HG03442 (cell line): Measurements from ENCODE around the gene PDLIM7.

Source experiments
- ATAC-seq: cut with Tn5 transposase; IDR thresholded peaks from one replicate; pipeline ENCODE4 v1.9.1; 2021; ENCODE audit warnings: mild to moderate bottlenecking, moderate library complexity; ENCODE audit not compliant: unreplicated experiment

The PDLIM7 gene

DNA sequence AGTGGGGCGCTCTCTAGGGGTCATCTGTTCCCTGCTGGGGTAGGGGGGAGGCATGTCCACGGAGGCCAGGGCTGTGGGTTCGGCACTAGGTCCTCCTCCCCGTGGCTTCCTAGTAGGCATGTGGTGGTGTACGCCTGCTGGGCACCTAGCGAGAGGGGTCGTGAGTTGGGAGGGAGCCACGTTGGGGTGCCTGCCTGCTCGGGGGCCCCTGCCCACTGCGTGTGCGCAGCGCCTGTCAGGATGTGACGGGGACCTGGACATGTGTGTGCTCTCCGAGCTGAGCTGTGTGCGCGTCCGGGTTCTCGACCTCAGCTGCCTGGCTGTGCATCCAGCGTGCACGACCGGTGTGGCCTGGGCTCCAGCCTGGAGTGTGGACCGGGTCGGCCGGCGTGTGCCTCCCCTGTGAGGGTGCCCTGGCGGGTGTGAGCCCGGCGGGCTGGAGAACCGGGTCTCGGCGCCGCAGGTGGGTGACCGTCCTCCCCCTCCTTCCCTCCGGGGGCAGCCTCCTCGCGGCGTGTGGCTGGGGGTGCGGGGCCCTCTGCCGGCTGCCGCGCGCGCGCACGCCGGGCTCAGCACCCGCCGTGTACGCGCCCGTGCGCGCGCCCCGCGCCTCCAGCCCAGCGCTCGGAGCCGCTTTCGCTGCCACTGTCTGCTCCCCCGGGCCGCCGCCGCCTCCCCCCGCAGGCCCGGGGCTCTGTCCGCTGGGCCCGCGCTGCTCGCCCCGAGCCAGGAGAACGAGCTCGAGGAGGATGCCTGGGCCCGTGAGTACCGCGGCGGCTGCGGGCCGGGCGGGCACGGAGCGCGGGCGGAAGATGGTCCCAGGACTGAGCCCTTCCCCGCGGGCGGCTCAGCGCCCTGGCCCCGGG, 51.0 kb downstream of the PDLIM7 start, which contains the start of gene PRR7:
Gene PRR7, plus strand, starts transcription at position 615 of the 866 bp plus-strand sequence. CDS start 8,254 bp downstream, outside the sequence.
- ATAC-seq, result peak; percentile 54

- ATAC-seq, result no peak
Observed at GRCh38 chr5:177445917-177446199, 51.5 kb downstream of the PDLIM7 start.

DNA sequence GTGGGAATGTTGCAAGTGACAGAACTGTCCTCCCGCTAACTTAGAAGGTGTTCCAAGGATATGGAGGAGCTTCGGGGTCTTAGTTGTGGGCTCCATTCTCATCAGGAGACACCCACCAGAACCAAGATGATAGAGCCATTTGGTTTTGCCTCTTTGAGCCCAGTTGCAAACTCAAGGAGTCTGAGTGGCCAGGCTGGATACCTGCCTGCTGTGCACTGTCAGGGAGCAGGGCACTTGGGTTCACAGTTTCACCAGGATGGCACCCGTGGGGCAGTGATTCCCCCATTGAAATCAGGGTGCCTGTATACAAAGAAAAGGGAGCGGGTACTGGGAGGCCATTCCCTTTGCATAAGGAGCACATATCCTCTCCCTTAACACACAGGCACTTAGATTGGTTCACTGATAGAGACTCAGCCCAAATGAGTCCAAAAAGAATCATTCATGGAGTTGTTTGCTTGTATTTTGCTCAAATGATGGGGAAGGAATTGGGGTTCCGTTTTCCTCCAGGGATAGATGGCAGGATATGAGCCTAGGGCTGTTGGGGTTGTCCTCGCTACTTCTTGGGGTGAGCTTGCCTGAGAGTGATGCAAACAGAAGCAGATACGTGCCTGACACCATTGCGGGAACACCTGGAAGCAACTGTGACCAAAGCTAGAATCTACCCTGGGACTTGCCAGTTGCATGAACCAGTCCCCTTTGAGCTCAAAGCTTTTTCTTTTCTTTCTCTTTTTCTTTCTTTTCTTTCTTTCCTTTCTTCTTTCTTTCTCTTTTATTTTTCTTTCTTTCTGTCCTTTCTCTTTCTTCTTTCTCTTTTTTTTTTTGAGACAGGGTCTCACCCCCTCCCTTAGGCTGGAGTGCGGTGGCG, 52.1 kb downstream of the PDLIM7 start:
- ATAC-seq, result no peak

- ATAC-seq, result no peak
Observed at GRCh38 chr5:177444106-177445051, 53.0 kb downstream of the PDLIM7 start.

- no peak for ATAC-seq
Observed at GRCh38 chr5:177443144-177443983, 54.0 kb downstream of the PDLIM7 start.

DNA sequence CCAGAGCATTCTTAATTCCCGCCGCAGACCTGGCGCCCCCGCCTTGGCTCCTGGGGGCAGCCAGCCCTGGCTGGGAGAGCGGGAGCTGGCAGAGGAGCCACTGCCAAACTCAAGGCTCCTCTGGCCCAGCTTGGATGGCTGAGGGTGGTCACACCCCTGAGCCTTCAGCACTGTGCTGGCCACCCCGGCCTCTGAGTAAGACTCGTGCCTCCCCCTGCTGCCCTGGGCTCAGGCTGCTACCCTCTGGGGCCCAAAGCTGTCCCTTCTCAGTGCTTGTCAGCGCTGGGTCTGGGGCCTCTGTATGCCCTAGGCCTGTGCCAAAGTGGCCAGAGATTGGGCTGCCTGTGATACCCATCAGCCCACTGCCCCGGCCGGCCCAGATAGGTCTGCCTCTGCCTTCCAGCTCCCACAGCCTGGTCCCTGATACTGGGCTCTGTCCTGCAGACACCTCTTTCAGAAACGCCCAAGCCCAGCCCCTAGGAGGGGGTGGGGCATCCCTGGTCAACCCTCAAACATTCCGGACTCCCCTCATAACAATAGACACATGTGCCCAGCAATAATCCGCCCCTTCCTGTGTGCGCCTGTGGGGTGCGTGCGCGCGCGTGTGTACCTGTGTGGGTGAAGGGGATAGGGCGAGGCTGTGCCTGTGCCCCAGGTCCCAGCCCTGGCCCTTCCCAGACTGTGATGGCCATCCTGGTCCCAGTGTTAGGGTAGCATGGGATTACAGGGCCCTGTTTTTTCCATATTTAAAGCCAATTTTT, 55.2 kb downstream of the PDLIM7 start:
- ATAC-seq, result no peak

DNA sequence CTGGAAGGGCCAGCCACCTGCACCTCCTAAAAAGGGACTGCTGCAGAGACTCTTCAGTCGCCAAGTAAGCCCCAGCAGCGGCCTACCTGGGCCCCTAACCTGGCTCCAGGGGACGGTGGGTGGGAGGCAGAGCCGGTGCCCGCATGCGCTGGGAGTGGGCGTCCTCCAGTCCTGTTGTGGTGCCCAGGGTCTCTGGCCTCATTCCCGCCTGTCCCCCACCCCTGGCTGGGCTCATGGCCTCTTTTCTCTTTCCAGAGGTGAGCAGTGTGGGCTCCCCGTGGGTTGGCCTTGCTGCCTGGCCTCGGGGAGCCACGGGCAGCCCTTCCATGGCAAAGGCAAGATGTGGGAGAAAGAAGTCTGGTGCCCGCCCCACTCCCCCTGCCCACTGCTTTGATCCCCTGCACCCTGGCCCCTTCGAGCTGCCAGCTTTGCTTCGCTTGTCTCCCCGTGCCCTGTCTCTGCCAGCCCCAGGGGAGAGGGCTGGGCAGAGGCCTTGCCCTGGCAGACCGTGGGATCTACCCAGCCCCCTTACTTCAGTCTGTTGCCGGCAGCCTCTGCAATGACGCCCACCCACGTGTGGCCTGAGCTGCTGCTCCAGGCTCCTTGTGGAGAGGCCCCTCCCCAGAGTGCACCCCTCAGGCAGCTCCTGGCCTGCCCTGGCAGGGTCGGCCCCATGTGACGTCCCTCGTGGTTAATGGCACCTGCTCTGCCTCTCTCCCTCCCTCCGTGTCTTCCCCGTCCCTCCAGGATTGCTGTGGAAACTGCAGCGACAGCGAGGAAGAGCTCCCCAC, 56.2 kb downstream of the PDLIM7 start:
- ATAC-seq, result no peak

GRCh38 chr5:177440211-177440989, 57.0 kb downstream of the PDLIM7 start:
- no peak for ATAC-seq

DNA sequence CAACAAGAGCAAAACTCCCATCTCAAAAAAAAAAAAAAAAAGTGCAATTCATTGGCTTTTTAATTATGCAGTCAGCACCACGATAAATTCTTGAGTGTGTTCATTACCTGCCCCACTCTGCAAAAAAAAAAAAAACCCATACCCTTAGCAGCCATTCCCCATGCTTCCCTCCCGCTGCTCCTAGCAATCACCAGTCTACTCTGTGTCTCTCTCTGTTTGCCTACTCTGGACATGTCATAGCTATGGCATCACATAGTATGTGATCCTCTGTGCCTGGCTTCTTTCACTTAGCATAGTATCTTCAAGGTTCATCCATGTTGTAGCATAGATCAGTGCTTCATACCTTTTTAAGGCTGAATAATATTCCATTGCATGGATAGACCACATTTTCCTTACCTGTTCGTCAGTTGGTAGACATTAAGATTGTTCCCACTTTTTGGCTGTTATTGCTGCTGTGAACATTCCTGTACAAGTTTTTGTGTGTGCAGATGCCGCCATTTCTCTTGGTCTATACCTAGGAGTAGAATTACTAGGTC, 57.8 kb downstream of the PDLIM7 start:
- no peak for ATAC-seq

DNA sequence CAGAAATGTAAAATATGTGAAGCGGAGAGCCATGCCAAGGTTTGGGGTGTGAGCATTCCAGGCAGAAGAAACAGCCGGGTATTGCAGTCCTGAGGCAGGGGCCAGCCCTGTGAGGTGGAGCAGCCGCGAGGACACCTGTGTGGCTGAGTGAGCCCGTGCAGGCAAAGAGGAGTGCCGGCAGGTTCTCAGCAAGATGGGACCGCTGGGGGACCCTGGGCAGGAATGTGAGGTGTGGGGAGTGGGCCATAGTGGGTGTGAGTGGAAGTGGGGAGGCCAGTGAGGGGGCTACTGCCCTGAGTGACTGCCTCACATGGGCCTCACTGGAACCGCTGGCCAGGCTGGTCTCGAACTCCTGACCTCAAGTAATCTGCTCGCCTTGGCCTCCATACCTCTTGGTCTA, 58.9 kb downstream of the PDLIM7 start:
- no peak for ATAC-seq

- ATAC-seq, result no peak
Observed at GRCh38 chr5:177437623-177438022, 59.8 kb downstream of the PDLIM7 start.

DNA sequence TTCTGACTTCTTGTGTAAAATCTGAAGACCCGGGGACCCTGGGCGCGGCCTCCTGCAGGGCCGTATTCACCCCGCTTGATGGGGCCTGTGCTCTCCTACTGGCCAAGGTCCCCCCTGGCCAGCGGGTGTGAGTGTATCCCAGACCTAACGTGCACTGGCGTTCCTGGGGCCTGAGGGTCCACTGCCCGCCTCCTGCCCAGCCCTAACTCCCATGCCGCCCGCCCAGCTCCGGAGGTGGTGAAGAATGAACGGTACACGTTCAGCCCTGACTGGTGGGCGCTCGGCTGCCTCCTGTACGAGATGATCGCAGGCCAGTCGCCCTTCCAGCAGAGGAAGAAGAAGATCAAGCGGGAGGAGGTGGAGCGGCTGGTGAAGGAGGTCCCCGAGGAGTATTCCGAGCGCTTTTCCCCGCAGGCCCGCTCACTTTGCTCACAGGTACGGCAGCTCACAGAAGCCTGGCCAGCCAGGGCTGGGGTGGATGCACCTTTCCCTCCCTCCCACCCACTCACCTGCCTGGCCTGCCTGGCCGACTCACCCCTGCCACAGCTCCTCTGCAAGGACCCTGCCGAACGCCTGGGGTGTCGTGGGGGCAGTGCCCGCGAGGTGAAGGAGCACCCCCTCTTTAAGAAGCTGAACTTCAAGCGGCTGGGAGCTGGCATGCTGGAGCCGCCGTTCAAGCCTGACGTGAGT, 61.4 kb downstream of the PDLIM7 start:
- ATAC-seq, result no peak

GRCh38 chr5:177434942-177435738, 62.3 kb downstream of the PDLIM7 start:
- ATAC-seq, result no peak

DNA sequence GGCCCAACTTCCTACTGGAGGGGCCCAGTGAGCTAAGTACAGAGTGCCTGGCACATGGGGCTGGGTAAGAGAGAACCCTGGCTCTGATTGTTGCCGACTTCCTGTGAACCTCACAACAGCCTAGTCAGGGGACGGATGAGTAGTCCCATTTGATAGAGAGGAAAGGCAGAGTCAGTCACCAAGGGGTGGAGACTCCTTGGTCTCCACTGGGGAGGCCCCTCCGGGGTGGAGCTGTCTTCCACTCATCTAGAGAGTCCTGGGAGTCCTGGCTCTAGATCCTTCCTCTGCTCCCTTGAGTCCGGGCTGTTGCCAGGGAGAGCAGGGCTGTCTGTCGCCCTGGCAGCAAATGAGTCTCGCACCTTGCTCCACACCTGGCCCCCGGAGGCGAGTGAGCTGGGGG, 63.0 kb downstream of the PDLIM7 start:
- ATAC-seq, result no peak

DNA sequence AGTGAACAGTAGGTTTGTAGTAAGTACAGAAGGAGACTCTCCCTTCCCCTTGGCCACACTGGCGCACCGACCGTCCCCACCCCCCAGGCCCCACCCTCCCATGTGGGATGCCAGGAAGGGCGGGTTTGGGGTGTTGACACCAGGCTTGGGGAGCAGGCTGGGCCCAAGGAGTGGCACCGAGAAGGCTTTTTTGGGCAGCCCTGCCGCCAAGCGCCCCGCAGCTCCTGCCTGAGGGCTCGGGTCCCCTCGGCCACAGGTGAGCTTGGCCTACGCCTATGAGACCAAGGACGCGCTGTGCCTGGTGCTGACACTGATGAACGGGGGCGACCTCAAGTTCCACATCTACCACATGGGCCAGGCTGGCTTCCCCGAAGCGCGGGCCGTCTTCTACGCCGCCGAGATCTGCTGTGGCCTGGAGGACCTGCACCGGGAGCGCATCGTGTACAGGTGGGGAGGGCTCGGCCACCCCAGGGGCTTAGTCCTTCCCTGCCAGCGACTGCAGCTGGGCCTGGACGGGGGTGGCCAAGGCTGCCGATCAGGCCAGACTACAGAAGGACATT, 63.7 kb downstream of the PDLIM7 start:
- ATAC-seq, result no peak
